Subcutaneous adipose tissue (tissue), 4 donors: Measurements from ENCODE around the gene EXPH5. TPM values are rescaled to one million over a fixed set of nuclear protein-coding genes. Genes with fewer than 3 reads are reported as not detected.

Experiments
- total RNA-seq, 4 donors: library from RNA; depleted of rRNA; stranded (reverse); fragments of >200 nt; gene quantifications; one replicate each; pipeline ENCODE4 v1.1.0, GENCODE V29; 2016
- TF ChIP-seq, protein P1 (sequence below): fragments of 450-650 bp; IDR thresholded peaks from one replicate; pipeline ENCODE4 v1.5.1; 2016; ENCODE audit warnings: low read depth, mild to moderate bottlenecking, control low read depth, antibody characterized with exemption, moderate library complexity

Gene EXPH5
- total RNA-seq, 4 donors from 2014 or later, result 1.0 to 4.1 (median 2.5) TPM

- TF ChIP-seq, protein P1, sequence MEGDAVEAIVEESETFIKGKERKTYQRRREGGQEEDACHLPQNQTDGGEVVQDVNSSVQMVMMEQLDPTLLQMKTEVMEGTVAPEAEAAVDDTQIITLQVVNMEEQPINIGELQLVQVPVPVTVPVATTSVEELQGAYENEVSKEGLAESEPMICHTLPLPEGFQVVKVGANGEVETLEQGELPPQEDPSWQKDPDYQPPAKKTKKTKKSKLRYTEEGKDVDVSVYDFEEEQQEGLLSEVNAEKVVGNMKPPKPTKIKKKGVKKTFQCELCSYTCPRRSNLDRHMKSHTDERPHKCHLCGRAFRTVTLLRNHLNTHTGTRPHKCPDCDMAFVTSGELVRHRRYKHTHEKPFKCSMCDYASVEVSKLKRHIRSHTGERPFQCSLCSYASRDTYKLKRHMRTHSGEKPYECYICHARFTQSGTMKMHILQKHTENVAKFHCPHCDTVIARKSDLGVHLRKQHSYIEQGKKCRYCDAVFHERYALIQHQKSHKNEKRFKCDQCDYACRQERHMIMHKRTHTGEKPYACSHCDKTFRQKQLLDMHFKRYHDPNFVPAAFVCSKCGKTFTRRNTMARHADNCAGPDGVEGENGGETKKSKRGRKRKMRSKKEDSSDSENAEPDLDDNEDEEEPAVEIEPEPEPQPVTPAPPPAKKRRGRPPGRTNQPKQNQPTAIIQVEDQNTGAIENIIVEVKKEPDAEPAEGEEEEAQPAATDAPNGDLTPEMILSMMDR, result no peak
Observed at GRCh38 chr11:108628812-108629211, 35.2 kb upstream of the EXPH5 start.

DNA sequence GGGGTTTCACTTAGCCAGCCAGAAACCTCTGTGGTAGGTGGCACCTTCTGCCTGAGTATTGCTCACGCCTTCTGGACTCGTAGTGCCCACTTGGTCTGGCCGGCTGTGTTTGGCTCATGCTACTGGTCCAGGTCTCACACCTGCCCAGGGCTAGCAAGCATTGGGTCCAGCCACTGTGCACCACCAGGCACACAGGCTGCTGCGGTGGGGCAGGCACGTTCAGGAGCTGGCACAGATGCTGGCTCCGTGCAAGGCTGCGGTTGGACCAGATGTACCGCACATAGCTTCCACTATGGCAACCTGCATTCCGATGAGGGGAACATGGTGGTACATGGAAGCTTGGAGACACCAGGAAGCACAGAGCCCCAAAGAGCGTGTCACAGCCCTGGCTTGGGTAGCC lies 34.8 kb upstream of the EXPH5 start:
- TF ChIP-seq, protein P1, result no peak

- TF ChIP-seq, protein P1, result no peak
Observed at GRCh38 chr11:108624196-108624925, 30.8 kb upstream of the EXPH5 start.

- TF ChIP-seq, protein P1, result no peak
Observed at GRCh38 chr11:108622341-108622740, 28.8 kb upstream of the EXPH5 start.

DNA sequence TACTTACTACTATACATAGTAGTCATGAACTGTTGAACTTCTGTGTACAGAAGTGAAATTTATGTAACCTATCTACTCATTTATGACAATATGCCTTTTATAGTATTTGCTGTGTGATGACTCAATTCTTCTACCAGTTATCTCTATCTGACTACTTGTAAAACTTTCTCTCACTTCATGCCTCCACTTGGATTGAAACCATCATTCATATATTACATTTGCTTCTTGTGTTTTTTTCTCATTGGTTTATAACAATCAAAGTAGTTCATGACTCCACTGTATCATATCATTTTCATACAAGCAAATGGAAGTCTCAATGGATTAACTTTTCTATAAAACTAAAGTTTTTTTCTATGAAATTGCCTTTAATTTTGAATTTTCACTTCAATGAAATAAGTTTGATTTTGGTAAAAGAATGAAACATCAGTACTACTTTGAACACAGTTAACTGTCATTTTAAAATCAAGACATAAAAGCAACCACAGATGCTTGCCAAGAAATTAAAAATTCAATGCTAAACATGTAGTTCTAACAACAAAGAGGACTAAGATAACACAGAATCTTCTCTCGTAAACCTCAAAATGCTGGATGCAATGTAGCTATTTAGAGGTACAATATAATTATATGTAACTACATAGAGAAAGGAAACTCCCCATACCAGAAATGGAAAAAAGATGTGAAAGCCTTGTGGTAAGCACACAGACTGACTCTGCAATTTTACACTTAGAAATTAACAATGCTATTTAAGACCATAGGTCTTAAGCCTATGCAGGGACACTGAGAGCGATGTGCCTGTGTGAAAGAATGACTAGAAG lies 27.6 kb upstream of the EXPH5 start:
- TF ChIP-seq, protein P1, result no peak

DNA sequence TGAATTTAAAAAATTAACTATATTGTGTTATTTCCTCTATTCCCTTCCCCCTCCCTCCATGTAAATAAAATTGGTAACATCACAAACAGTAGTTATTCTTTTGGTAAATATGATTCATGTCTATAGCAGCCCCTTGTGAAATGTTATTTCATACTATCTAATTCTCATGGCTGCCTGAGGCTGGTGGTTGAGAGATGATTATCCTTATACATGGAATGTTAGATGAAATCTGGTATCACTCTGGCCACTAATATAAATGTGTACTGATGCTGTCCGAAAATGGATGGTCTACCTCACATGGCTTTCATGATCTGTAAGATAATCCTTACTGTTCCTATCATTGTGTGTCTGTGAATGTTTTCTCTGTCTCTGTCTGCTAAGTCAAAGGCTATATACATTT lies 25.0 kb upstream of the EXPH5 start:
- TF ChIP-seq, protein P1, result no peak

- TF ChIP-seq, protein P1, result no peak
Observed at GRCh38 chr11:108617055-108617454, 23.5 kb upstream of the EXPH5 start.
